Fibroblast of peridontal ligament (primary cell): ENCODE measurements around the gene SMYD3.
A peak's percentile ranks its signal among the peaks of the same experiment; 100 is the strongest.
"Not testable (repeated sequence)": the region's sequence is repeated elsewhere in the genome, so short reads cannot be mapped to it uniquely, and the experiment has no call there.

Source experiments
- DNase-seq: peaks from one replicate; pipeline ENCODE4 v3.0.0-alpha.2; 2010; ENCODE audit errors: extremely low read depth

Gene SMYD3

DNA sequence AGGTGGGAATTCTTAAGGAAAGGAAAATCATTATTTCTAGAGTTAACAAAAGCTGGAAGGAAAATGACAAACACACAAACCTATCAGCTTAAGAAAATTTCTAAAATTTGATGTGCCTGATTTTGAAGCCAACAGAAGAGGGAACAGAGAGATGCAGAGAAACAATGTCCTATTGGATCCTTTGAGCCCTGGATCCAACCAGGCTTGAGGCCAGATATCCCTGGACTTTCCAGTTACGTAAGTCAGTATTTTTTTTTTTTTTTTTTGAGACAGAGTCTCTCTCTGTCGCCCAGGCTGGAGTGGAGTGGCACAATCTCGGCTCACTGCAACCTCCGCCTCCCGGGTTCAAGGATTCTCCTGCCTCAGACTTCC lies 703.4 kb downstream of the SMYD3 start:
- no peak for DNase-seq

DNA sequence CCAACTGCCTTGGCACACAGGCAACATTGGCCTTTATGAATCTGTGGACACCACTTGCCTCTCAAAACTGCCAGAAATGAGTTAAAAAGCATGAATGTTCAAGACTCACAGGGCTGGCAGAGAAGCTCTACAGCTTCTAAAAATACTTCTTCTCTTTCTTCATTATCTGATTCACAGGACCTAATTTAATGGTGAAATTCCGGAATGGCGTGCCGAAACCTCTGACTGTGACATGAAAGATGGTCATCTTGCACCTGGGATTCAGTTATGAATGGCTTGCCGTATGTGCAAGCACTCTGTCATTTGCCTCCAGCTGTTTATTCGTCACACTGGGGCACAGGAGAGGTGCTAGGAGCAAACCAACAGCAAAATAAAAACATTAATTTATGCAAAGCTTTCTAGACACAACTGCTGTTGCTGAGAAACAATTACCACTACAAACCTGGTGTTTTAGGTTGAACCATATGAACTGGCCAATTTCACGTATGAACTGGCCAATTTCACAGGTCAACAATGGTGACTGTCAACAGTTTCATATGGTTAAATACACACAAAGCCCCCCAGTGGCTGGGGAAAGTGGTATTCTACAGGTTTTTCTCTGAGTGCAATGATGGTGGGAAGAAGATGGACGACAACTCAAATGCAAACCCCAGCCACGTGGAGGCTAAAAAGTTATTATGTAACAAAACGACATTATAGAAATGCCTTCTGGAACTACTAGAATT lies 704.0 kb downstream of the SMYD3 start:
- no peak for DNase-seq

DNA sequence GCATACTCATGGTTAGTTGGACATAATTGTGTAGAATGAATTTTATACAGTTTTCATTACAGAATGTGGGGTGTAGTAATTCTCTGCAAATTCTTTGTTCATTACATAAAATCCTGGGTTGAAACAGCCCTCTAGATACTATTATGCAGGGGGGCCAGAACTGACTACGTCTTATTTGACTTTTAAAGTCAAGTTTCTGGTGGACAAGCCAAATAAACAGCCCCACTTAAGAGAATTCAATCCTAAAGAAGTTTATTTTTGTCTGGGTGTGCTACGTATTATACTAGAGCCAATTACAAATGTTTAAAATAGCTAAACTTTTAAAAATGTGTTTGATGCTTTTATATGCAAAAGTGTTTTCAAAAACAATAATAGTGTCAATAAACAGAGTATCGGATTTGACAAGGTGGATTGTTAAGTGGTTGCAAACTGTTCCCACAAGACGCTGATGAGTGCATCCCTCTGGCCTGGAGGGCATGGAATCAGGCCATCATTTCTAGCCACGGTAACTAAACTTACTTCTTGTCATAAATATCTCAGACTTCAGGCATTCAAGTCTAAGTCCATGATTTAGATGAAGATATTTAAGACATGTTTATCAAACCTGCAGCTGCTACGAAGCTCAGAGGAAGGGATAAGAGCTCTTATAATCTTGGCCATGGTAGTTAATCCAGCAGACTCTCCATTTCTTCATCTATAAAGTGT lies 706.0 kb downstream of the SMYD3 start:
- peak; percentile 49 for DNase-seq

GRCh38 chr1:245798349-245798711 lies 708.7 kb downstream of the SMYD3 start:
- no peak for DNase-seq

DNA sequence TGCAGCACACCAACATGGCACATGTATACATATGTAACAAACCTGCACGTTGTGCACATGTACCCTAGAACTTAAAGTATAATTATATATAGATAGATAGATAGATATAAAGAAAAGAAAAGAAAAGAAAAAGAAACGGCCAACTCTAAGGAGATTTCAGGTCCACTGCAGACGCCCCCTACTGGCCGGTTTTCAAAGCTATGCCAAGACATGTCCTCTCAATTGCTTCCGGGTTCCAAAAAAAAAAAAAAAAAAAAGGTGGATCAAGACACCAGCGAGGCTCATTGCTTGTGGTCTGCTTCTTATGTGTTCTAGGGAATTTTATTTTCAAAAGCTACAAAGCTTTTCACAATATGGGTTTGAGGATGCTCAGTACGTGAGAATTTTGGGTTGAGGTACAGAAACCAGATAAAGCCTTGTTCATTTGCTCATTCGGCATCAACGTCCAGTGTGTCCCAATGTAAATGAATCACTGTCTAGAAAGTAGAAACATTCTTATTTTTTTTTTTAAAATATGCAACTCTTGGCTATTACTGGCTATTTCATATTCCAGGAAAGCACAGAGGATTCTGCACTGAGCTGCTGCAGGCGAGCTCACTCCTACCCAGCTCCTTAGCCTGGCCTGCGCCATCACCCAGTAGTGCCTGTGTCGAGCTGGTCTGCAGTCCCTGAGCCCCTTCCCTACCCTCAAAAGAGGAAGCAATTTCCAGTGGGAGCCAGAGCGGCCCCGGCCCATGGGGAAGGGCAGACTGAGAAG lies 709.3 kb downstream of the SMYD3 start:
- peak; percentile 37 for DNase-seq

GRCh38 chr1:245791410-245792312 lies 715.4 kb downstream of the SMYD3 start:
- no peak for DNase-seq

GRCh38 chr1:245790441-245790840 lies 716.6 kb downstream of the SMYD3 start:
- DNase-seq, result peak; percentile 69

DNA sequence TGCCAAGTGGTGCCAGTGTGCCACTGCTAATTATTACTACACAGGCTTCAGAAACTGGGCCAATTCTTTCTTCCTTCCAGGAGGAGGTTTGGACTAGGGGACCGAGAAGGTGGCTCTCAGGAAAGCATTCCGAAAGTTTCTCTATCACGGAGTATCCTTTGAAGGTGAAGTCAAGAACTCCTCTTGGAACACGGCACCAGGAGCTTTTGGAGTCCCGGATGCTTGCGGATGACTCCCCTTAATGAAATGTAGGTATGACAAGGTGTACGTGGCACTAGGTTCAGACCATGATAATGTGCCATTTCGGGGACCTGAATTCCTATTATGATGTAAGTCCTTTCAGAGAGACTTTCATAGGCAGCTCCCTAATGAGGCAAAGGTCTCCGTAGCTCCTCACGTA lies 718.2 kb downstream of the SMYD3 start:
- no peak for DNase-seq

DNA sequence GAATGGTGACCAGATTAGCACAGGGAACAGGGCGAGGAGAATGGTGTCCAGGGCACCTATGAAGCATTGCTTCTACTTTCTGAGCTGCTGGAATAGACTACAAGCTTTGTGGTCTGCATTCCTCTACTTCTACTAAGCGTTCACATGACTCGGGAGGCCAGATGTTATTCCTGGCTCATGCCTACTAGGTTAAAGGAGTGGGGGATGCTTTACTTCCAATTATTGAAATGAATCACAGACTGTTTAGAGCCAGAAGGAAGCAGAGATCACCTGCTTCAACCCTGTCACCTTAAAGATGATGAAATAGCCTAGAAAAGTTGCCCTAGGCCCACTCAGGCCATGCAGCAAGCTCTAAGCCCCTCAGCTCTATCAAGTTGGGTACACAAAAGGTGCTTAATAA lies 718.8 kb downstream of the SMYD3 start:
- DNase-seq, result peak; percentile 97

DNA sequence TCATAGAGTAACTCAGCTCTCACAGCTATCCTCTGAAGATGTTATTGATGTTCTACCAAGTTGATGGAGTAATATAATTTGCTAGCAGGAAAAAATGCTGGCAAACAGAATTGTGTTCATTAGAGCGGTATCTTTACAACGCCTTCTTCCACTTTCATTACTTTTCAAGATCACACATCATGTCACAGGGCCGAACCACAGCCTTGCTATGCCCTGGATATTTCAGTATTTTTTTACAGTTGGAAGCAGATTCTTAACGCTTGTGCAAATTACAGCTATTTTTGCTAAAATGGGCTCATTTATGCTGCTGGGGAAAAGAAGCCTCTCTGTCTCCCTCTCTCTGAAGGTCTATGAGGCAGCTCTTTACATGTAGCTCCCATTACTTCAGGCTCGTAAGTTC lies 720.1 kb downstream of the SMYD3 start:
- DNase-seq, result no peak

DNA sequence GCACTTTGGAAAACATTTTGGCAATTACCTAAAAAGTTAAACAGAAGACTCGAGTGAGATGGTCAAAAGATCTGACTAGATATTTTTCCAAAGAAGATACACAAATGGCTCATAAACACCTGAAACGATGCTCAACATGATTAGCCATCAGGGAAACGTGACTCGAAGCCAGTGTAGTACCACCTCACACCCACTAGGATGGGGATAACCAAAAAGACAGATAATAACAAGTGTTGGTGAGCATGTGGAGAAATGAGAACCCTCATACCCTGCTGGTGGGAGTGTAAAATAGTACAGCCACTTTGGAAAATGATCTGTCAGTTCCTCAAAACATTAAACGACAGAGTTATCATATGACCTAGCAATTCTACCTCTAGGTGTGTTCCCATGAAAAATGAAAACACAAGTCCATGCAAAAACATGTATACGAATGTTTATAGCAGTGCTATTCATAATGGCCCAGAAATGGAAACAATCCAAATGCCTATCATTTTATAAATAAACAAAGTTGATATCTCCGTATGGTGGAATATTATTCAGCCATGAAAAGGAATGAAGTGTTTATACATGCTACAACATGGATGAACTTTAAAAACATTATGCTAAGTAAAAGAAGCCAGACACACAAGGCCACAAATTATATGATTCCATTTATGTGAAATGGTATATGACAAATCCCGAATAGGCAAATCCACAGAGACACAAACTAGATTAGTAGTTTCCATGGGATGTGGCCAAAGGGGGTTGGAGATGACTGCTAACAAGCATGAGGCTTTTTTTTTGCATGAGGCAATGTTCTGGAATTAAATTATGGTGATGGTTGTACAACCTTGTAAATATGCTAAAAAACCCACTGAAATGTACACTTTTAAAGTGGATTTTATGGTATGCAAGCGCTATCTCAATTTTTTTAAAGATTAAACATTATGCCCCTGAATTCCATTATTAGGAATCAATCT lies 727.0 kb downstream of the SMYD3 start:
- peak; percentile 38 for DNase-seq

- DNase-seq, result no peak
Observed at GRCh38 chr1:245777752-245778151, 729.3 kb downstream of the SMYD3 start.

- DNase-seq, result no peak
Observed at GRCh38 chr1:245776694-245777332, 730.3 kb downstream of the SMYD3 start.

DNA sequence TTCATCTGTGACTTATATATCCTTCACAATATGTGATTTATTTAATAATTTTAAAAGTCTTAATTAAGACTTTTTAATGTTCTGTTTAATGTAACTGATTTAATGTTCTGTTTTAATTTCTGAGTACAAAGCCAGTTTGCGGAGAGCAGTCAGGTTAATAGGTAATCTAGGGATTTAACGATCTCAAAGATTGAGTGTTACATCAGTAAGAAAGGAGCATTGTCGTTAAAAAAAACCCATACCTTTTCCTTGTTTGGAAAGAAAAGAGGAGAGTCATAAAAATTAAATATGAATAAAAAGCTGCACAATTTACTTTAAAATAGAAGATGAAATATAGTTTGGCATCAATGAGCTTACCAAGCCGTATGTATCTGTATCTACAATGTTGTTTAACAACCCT lies 730.9 kb downstream of the SMYD3 start:
- no peak for DNase-seq

- DNase-seq, result not testable (repeated sequence)
Observed at GRCh38 chr1:245774931-245775330, 732.1 kb downstream of the SMYD3 start.

DNA sequence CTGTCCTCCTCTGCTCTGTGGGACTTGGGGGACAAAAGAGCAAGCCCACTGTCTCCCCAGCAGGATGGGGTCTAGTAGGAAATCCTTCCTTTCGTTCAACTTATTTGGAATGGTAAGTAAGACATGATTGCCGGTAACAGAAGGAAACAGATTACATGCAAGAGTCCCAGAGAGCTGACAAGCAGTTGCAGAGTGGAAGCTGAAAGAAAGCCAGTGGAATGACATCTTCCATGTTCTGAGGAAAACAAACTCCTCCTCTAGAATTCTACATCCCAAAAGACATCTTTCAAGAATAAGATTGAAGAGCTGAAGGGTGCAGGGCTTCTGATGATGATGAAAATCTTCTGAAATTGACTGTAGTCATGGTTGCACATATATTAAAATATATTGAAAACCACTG lies 732.9 kb downstream of the SMYD3 start:
- no peak for DNase-seq

DNA sequence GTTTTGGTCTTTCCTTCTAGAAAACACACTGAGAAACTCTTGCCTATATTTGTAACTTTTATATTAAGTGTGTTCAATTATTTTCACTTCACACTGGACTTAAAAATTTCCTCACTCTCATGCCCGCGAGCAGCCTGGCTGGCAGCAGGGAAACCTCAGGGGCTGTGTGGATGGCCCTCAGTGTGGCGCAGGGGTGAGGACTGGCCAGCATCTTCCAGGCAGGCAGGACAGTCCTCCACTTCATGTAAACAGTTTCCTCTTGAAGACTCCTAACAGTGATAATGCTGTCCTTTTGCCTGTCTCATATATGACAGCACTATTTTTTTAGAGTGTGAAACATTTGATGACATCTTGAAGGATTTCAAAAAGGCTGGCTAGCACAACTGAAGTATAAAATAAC lies 733.7 kb downstream of the SMYD3 start:
- no peak for DNase-seq

- DNase-seq, result no peak
Observed at GRCh38 chr1:245772739-245773138, 734.3 kb downstream of the SMYD3 start.

DNA sequence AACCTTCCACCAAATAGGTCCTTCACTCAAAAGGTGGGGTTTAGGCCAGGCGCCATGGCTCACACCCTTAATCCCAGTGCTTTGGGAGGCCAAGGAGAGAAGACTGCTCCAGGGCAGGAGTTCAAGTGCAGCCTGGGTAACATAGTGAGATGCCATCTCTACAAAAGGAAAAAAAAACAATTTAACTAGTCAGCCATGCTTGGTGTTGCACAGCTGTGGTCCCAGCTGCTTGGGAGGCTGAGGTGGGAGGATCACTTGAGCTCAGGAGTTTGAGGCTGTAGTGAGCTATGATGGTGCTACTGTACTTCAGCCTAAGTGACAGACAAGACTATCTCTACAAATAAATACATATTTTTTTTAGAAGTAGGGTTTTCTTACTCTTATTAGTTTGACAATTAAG lies 734.8 kb downstream of the SMYD3 start:
- DNase-seq, result no peak
